Panc1 (cell line): Measurements from ENCODE around the gene SLC7A9. TPM values are rescaled to one million over a fixed set of nuclear protein-coding genes. Genes with fewer than 3 reads are reported as not detected.

Source experiments
- ATAC-seq: fragments of 200-7000 bp; cut with Tn5 transposase; 2 replicates; pipeline ENCODE4 v1.9.1; 2020; ENCODE audit warnings: mild to moderate bottlenecking, moderate library complexity
- BruUV-seq: library from RNA; stranded (reverse); fragments of 400-500 nt; replicated peaks from 2 replicates; lab custom pipeline; 2021; lab: Mats Ljungman, UMichigan
- CTCF ChIA-PET: fragments of 300-600 bp; sonication (Branson Sonifier 250); formaldehyde crosslinking; loops from one replicate; lab custom pipeline; 2022; ENCODE audit warnings: antibody characterized with exemption; lab: Charles Lee
- POLR2A ChIA-PET: fragments of 300-600 bp; sonication (Branson Sonifier 250); formaldehyde crosslinking; loops from one replicate; lab custom pipeline; 2022; ENCODE audit warnings: antibody characterized with exemption; lab: Charles Lee
- DNase-seq: peaks from one replicate; pipeline ENCODE4 v3.0.0-alpha.2; 2010; ENCODE audit warnings: low read depth, low spot score
- H3K27ac ChIP-seq: 2 replicates; pipeline ENCODE4 v1.5.1; 2011; ENCODE audit warnings: mild to moderate bottlenecking, low read length, inconsistent platforms
- H3K27me3 ChIP-seq: fragments of 200-500 bp; sonication (Bioruptor generic); 2 replicates; pipeline ENCODE4 v1.6.0; 2014; ENCODE audit warnings: low read length, inconsistent platforms; ENCODE audit not compliant: control insufficient read depth, insufficient read depth
- H3K36me3 ChIP-seq: fragments of 200-500 bp; sonication (Bioruptor generic); 2 replicates; pipeline ENCODE4 v1.5.1; 2014; ENCODE audit warnings: inconsistent platforms, mild to moderate bottlenecking, low read length, moderate library complexity; ENCODE audit not compliant: control insufficient read depth, insufficient read depth
- H3K4me1 ChIP-seq: 2 replicates; pipeline ENCODE4 v1.5.1; 2011; ENCODE audit warnings: inconsistent platforms, mild to moderate bottlenecking, low read length, moderate library complexity; ENCODE audit not compliant: control insufficient read depth, insufficient read depth
- H3K4me3 ChIP-seq, 2 experiments: 2 replicates each; pipeline ENCODE4 v1.5.1; 2011 to 2012; ENCODE audit warnings: low read depth in 2 of 2, low read length in 2 of 2, mild to moderate bottlenecking in 2 of 2, inconsistent platforms in 1 of 2, moderate library complexity in 1 of 2
- H3K9me3 ChIP-seq: fragments of 200-500 bp; sonication (Bioruptor generic); 2 replicates; pipeline ENCODE4 v1.5.1; 2014; ENCODE audit warnings: low read depth, mild to moderate bottlenecking, inconsistent platforms, low read length, moderate library complexity; ENCODE audit not compliant: control insufficient read depth, insufficient read depth
- POLR2AphosphoS5 ChIP-seq: IDR thresholded peaks from 2 replicates; pipeline ENCODE4 v1.6.1; 2012; ENCODE audit warnings: mild to moderate bottlenecking, low read depth, low read length, moderate library complexity
- SIN3A ChIP-seq: IDR thresholded peaks from 2 replicates; pipeline ENCODE4 v1.6.1; 2012; ENCODE audit warnings: low read depth, mild to moderate bottlenecking, low read length, moderate library complexity, borderline replicate concordance; ENCODE audit not compliant: insufficient read depth
- TCF7L2 ChIP-seq: IDR thresholded peaks from 2 replicates; pipeline ENCODE4 v1.6.1; 2011; ENCODE audit warnings: mild to moderate bottlenecking, low read depth, low read length, inconsistent platforms
- in situ Hi-C: cut with HindIII; loops from 2 replicates; pipeline ENCODE4 v1.10.0; 2016; ENCODE audit warnings: low sequenced_read_pairs, low pct_unique_long_range_greater_than_20kb
- intact Hi-C: fragments of 100-400 bp; cut with micrococcal nuclease; formaldehyde crosslinking; loops from one replicate; pipeline ENCODE4 v1.10.0; 2022; ENCODE audit not compliant: unreplicated experiment
- total RNA-seq: library from RNA; stranded (reverse); gene quantifications from one replicate; pipeline ENCODE4 v1.2.1, GENCODE V29; 2021; ENCODE audit not compliant: unreplicated experiment
- TF ChIP-seq, protein P1 (sequence below), 2 experiments: IDR thresholded peaks; 2 replicates each; pipeline ENCODE4 v1.6.1; 2011 to 2012; ENCODE audit warnings: low read depth in 2 of 2, control low read depth in 1 of 2, low read length in 1 of 2, mild to moderate bottlenecking in 1 of 2, moderate library complexity in 1 of 2; ENCODE audit not compliant: insufficient read depth in 1 of 2
- TF ChIP-seq, protein P2 (sequence below): fragments of 450-650 bp; IDR thresholded peaks from 2 replicates; pipeline ENCODE4 v1.5.1; 2017; ENCODE audit warnings: mild to moderate bottlenecking

Gene SLC7A9
- total RNA-seq, 1 experiment from 2014 or later, result 0.28 TPM

DNA sequence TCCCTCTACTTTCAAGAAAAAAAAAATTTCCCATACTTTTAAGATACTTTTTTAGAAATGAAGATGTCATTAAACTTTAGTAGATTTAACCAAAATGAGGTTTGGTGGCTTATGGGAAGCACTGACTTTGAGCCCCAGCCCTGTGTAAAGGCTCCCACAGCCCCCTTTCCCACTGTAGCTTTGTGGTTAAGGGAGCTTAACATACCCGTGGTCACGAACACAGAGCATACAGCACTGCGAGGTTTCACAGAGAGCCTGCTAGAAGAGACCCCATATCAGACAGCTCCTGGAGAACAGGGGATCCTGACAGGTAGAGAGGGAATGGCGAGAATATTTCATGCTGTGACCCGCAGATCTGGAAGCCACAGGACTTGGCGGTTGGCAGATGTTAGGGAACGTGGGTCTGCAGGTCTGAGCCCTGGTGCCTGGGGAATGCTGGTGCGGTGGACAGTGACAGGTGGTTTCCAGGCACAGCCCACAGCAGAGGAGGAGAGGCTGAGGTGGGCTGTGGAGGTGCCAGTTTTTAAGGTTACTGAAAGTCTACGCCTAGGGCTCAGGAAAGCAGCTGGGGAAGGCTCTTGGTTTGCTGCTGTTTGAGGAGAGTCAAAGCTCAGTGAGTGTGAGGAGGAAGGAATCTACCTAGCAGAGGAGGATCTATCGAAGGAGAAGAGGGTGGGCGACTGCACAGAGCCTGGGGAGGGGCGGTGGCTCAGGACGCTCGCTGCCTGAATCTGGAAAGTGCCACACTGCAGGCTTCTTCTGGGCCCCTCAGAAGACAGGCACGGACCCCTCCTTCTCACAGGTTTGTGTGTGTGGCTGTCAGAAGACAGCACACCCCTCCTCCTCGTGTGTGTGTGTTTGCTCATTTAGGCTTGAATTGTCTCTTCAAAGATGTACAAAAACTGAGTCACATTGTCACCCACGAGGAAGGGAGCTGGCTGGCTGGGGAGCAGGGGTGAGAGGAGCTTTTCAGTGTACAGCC is 49.9 kb downstream of the SLC7A9 start:
- CTCF ChIA-PET, result interaction anchor here (0.6 kb wide), 1 partner anchor 62 kb away, joined by 6 read pairs; no protein-coding TSS in a partner anchor
- Histone ChIP-seq H3K4me1 (no peaks in the 10 kb centered on the region), H3K36me3 (no peaks in the 10 kb centered on the region), H3K27me3 (no peaks in the 10 kb centered on the region), H3K27ac (no peak overlapping the region), H3K9me3 (no peaks in the 10 kb centered on the region), H3K4me3 (no peak overlapping the region)
- no peak for DNase-seq
- no TSS peak for BruUV-seq
- in situ Hi-C loops (no loop called here), intact Hi-C loops (no loop called here)
- POLR2A ChIA-PET, result no interaction called here
- ATAC-seq, result no peak
- TF ChIP-seq TCF7L2 (no peak), SIN3A (no peak), POLR2AphosphoS5 (no peak)
- TF ChIP-seq, protein P1, sequence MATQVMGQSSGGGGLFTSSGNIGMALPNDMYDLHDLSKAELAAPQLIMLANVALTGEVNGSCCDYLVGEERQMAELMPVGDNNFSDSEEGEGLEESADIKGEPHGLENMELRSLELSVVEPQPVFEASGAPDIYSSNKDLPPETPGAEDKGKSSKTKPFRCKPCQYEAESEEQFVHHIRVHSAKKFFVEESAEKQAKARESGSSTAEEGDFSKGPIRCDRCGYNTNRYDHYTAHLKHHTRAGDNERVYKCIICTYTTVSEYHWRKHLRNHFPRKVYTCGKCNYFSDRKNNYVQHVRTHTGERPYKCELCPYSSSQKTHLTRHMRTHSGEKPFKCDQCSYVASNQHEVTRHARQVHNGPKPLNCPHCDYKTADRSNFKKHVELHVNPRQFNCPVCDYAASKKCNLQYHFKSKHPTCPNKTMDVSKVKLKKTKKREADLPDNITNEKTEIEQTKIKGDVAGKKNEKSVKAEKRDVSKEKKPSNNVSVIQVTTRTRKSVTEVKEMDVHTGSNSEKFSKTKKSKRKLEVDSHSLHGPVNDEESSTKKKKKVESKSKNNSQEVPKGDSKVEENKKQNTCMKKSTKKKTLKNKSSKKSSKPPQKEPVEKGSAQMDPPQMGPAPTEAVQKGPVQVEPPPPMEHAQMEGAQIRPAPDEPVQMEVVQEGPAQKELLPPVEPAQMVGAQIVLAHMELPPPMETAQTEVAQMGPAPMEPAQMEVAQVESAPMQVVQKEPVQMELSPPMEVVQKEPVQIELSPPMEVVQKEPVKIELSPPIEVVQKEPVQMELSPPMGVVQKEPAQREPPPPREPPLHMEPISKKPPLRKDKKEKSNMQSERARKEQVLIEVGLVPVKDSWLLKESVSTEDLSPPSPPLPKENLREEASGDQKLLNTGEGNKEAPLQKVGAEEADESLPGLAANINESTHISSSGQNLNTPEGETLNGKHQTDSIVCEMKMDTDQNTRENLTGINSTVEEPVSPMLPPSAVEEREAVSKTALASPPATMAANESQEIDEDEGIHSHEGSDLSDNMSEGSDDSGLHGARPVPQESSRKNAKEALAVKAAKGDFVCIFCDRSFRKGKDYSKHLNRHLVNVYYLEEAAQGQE (IDR thresholded peaks at IDR 0.05; ENCODE audit: insufficient read depth in 1 of 2, low read depth in 2 of 2, low read length in 1 of 2), result no peak
- TF ChIP-seq, protein P2, sequence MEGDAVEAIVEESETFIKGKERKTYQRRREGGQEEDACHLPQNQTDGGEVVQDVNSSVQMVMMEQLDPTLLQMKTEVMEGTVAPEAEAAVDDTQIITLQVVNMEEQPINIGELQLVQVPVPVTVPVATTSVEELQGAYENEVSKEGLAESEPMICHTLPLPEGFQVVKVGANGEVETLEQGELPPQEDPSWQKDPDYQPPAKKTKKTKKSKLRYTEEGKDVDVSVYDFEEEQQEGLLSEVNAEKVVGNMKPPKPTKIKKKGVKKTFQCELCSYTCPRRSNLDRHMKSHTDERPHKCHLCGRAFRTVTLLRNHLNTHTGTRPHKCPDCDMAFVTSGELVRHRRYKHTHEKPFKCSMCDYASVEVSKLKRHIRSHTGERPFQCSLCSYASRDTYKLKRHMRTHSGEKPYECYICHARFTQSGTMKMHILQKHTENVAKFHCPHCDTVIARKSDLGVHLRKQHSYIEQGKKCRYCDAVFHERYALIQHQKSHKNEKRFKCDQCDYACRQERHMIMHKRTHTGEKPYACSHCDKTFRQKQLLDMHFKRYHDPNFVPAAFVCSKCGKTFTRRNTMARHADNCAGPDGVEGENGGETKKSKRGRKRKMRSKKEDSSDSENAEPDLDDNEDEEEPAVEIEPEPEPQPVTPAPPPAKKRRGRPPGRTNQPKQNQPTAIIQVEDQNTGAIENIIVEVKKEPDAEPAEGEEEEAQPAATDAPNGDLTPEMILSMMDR, result no peak

DNA sequence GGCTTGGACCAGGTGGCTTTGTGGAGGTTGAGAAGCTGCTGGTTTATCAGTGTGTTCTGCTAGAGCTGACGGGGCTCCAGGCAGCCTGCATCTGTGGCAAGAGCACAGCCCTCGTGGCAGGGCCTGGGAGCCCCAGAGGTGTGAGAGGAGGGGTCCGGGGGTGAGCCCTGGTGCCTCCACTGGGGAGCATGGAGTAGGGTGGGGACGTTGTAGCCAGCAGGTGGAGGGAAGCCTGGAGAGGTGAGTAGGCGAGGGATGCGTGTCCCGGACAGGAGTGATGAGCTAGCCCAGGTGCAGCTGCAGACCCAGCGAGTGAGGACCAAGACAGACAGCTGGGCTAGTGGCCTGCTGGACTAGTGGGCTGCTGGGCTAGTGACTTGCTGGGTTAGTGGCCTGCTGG is 51.0 kb downstream of the SLC7A9 start:
- H3K4me3 ChIP-seq, result no peak overlapping the region
- ChIA-PET POLR2A (interaction anchor here (0.6 kb wide), 1 partner anchor 83 kb away, joined by 4 read pairs; no protein-coding TSS in a partner anchor), CTCF (no interaction called here)
- DNase-seq, result no peak
- intact Hi-C loops (no loop called here), in situ Hi-C loops (no loop called here)
- BruUV-seq, result no TSS peak
- H3K27me3 ChIP-seq, result no peaks in the 10 kb centered on the region
- TF ChIP-seq, protein P2, result no peak
- TF ChIP-seq SIN3A, result no peak
- no peak for TF ChIP-seq POLR2AphosphoS5
- TF ChIP-seq TCF7L2, result no peak
- TF ChIP-seq, protein P1 (IDR thresholded peaks at IDR 0.05; ENCODE audit: insufficient read depth in 1 of 2, low read depth in 2 of 2, low read length in 1 of 2), result no peak
- H3K9me3 ChIP-seq, result no peaks in the 10 kb centered on the region
- no peaks in the 10 kb centered on the region for H3K36me3 ChIP-seq
- no peaks in the 10 kb centered on the region for H3K4me1 ChIP-seq
- H3K27ac ChIP-seq, result no peak overlapping the region
- ATAC-seq, result no peak
